GM18870 (cell line): ENCODE data around the gene KIF26A.

Experiments used
- ATAC-seq: cut with Tn5 transposase; IDR thresholded peaks from one replicate; pipeline ENCODE4 v1.9.1; 2021; ENCODE audit warnings: moderate library complexity; ENCODE audit not compliant: unreplicated experiment

The KIF26A gene

DNA sequence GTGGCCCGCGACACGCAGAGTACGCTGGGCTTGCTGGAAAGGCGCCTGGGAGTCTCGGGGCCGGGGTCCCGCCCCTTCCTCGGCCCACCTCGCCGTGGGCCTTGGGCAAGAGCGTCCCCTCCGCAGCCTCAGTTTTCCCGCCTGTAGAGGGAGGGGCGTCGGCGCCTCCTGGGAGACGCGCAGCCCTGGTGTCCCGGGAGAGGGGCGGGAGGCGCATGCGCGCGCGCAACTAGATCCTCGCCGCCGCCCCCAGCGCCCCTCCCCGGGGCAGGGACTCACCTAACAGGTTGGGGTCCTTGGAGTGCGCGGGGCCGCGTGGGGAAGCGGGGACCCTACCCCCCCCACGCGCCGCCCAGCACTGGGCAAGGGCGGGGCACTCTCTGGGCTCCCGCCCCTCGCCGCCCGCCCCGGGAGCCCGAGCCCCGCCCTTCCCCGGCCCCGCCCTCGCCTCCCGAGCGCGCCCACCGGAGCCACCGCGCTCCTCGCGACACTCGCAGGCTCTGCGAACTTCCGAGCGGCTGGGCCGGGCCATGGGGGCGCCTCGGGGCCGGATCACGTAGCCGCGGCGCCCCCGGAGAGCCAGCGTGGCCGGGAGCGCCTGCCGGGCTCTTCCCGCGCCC lies at the start of gene KIF26A:
Gene KIF26A, plus strand, starts transcription at position 490 of the 620 bp plus-strand sequence. CDS start 136 bp downstream, outside the sequence.
- ATAC-seq: no peak

DNA sequence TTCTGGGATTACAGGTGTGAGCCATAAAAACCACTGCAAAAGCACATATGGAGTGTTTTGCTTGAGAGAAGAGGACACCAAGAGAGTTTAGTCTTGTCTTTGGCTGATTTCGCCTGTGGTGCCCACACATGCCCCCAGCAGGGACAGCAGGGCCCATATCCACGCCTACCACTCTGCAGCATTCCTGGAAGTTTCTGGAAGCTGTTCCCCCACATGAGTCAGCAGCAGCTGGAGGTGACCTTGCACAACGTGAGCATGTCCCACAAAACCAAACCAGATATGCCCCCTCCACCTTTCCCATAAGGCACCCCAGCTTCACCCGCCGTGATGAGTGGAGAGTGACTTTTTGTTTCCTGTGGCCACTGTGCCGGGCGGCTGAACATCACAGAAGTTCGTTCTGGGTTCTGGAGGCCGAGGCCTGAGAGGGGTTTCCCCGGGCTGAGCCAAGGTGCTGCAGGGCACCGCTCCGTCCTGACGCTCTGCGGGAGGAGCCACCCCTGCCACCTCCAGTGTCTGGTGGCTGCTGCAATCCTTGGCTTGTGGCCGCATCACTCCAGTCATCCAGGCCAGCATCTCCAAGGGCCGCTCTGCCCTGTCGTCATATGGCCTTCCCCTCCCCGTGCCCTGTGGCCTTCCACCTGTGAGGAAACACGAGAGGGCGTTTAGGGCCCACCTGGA lies 48.2 kb upstream of the KIF26A start:
- no peak for ATAC-seq

DNA sequence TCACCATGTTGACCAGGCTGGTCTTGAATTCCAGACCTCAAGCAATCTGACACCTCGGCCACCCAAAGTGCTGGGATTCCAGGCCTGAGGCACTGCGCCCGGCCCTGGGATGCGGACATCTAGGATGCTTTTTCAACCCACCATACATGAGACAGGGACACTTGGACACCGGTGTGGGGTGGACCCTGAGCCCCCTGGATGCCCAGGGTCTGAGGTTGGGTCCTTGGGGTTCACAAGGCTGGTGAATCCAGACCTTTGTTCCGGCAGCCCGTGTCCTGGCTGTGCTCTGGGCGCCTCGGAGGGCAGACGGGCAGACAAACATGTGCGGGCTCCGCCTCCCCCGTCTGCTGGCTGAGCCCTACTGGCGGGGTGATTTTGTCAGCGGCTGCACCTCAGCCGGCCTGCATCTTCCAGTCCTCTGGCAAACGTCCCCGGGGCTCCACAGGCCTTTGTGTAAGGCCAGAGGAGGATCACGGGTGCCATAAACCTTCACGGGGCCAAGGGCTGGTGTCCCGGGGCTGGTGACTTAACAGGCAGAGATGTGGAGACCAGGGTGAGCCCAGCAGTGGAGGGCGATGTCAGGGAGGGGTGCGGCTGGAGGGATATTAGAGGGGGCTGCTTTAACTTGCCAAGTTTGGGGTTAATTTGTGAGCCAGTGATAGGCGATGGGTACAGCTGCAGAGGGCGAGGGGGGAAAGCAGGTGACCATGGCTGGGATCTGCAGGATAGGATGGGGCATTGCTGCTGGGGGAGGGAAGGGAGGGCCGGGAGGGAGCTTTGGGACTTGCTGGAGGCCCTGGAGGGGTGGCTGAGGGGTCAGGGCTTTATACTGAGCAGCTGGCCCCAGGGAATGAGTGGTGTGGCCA lies 47.1 kb upstream of the KIF26A start:
- no peak for ATAC-seq

DNA sequence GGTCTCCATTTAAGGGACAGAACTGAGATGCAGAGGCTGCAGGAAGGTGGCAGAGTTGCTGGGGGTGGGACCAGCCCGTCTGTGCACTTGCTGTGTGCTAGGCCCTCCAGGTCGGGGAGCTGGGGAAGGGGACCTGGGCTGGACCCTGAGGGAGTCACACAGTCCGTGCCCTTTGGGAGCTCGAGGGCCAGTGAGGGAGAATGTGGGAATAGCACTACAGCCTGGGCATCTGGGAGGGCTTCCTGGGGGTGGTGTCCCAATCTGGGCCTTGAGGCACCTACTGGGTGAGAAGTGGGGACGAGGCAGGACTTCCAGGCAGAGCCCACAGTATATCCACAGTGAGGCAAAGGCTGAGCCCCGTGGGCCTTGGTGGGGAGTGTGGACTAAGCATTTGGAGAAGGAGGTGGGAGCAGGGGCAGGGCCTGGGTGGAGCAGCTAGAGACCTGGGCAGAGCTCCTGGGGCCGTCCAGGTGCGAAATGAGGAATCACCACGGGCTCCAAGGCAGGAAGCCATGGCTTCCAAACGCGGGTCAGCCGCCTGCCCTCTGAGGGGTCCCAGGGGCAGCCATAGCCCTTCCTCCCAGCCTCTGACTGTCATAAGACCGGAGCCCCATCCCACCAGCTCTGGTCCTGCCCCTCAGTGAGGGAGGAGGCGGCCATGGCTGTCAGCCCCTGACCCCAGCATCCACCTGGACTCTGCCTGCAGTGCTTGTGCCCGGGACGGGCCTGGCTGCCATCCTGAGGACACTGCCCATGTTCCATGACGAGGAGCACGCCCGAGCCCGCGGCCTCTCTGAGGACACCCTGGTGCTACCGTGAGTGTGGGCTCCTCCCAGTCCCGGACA lies 46.2 kb upstream of the KIF26A start:
- ATAC-seq: no peak

DNA sequence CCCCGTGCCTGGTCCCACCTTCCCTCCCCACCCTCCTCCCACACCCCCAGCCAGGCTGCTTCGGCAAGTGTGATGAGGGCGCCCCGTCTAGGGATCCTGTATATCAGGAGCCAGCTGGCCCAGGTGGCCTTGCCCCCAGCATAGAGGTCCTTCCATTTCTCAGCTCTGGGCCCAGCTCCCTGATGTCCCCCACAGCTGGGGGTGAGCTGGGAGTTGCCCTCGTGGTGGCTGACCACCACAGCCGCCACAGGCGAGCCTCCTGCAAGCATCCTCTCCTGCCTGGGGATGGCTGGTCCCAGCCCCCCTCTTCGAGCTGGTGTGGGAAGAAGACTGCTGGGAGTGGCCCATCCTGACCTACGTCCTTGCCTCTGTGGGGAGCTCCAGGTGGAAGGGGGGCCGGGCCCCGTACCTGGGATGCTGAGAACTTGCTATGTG lies 45.4 kb upstream of the KIF26A start:
- no peak for ATAC-seq

DNA sequence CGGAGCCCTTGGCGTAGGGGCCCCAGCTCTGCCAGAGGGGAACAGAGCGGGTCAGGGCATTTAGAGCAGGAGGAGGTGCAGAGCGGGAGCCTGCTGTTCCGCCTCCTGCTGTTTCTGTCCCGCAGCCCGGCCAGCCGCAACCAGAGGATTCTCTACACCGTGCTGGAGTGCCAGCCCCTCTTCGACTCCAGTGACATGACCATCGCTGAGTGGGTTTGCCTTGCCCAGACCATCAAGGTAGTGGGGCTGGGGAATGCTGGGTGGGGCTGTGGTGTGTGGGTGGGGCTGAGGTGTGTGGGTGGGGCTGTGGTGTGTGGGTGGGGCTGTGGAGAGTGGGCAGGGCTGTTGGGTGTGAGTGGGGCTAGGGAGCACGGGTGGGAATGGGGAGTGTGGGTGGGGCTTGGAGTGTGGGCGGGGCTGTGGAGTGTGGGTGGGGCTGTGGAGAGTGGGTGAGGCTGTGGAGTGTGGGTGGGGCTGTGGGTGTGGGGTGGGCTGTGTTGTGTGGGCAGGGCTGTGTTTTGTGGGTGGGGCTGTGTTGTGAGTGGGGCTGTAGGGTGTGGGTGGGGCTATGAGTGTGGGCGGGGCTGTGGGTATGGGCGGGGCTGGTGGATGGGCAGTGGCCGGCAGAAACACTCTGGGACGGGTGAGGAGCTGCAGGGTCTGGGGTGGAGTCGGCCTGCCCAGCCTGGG lies 44.9 kb upstream of the KIF26A start:
- no peak for ATAC-seq

DNA sequence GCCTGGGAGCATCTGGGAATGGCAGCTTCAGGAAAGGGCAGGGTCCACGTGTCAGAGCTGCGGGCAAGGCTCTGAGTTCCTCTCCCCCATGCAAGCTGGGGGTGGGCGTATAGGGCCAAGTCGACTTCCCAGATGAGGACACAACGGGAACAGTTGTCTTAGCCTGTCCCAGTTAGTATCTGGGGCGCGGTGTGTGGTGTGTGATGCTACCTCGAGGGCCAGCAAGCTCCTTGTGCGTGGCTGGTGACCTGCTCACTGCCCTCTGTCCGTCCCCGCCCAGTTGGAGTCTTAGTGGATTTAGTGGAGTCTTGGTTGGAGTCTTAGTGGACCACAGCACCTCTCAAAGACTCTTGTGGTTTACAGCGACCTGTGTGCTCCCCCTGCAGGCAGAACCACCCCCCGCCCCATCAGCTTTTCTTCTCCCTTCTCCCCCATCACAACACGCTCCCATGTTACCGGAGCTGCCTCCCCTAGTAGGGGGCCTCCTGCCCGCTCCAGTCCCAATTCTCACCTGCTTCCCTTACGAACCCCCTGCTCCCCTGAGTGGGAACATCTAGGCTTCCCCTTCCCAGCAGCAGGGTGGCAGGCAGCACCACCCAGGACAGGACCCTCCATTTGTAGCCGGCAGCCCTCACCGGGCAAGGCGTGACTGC lies 44.2 kb upstream of the KIF26A start:
- ATAC-seq: no peak

DNA sequence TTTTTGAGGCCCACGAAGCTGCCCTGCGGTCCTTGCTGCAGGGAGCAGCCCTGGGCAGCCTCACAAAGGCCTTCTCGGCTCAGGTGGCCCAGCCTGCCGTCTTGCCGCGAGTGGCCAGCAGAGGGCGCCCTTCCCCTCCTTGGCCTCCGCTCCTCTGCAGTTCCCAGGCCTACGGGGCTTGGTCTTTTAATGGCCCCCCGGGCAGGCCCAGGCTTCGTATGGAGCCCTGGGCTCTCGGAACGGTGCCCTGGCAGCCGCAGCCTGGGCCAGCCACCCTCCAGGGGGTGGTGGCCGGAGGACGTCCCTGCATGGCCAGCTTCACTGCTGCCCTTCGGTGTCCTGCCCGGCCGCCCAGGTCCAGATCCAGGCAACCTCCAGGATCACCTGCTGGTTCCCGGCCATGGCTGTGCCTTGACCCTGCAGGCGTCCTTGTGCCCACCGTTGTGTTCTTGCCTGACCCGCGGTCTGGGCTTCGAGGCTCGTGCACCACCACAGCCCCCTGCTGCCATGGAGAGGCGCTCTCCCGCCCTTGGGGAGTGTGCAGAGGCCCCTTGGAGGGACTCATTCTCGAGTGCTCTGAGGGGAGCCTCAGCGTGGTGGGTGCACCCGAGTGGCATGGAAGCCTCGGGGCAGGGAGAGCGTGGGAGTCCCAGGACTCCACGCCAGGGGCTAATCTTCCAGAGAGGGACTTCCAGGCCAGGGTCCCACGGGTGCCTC lies 43.5 kb upstream of the KIF26A start:
- no peak for ATAC-seq

DNA sequence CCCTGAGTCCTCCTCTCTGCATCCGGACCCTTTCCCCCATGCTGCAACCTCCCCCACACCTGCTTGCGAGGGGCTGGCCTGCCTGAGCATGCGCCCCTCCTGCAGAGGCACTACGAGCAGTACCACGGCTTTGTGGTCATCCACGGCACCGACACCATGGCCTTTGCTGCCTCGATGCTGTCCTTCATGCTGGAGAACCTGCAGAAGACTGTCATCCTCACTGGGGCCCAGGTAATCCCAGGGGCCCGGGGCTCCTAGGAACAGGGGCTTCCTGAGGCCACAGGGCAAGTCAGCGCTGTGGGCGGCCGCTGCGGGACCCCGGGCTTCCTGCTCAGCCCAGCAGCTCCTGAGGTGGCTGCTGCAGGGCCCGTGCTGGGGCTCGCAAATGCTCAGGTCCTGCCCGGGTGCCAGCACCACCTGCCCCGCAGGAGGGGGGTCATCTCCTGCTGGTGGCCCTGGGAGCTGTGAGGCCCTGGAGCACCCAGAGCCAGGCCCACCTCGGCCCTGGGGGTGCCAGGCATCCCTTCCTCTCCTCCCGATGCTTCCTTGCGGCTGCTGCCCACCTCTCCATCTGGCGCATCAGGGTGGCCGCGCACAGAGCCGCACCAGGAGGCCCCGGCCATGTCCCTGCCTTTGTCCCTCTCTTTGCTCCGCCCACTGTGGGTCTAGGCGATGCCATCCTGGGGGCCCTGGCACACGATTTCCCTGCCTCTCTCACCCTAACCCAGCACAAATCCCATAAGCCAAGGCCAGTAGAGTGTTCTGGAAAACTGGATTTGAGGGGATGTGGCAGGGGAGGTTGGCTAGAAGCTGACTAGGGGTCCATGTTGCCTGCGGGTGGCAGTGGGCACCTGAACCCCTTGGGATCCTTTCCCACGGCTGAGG lies 42.7 kb upstream of the KIF26A start:
- ATAC-seq: no peak

DNA sequence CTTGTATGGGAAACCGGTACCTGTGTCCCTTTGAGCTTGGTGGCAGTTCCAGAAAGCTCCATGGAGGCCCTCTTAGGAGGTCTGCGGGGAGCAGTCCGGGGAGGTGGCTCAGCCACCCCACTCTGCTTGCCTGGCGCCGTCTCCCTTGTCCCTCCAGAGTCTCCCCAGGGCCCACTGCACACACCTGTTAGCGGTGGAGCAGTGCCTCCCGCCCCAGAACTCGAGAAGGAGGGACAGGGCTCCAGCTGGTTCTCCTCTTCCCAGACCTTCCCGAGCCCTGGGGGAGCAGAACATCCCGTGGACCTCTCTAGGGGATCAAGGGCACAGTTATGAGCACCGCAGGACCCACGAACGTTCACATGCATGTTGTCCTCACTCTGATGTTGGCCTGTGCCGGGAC lies 42.1 kb upstream of the KIF26A start:
- no peak for ATAC-seq

DNA sequence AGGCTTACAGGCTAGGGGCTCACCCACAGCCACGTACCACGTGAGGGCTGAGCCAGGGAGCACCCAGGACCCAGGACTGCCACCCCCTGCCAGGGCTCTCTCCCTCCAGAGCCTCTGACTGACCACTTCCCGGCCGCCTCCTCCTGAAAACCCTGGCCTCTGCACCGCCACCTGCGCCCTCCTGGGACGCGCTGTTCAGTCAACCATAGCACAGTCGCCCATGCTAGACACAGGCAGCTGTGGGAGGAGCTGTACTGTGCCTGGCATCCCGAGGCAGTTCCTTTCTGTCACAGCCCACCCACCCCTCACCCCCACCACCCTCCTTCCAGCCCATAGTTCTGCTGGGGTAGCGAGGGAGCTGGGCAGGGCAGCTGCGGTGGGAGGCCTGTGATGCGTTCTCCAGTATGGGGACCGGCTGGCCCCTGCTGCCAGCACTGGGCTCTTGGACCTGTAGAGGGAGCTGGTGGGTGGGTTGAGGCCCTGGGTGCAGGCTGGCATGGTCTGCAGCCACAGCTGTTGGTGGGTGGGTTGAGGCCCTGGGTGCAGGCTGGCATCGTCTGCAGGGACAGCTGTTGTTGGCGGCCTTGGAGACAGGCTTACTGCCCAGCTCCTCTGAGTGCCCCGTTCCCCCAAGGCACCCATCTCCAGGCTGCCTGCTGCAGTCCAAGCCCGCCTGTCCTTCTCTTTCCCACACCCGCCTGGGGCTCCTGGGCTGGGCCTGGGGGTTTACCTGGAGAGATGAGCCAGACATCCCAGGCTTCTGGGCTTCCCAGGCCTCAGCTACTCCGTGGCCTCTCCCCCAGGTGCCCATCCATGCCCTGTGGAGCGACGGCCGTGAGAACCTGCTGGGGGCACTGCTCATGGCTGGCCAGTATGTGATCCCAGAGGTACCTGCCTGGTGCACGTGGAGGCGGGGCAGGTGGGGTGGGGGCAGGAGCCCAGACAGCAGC lies 41.4 kb upstream of the KIF26A start:
- ATAC-seq: no peak

DNA sequence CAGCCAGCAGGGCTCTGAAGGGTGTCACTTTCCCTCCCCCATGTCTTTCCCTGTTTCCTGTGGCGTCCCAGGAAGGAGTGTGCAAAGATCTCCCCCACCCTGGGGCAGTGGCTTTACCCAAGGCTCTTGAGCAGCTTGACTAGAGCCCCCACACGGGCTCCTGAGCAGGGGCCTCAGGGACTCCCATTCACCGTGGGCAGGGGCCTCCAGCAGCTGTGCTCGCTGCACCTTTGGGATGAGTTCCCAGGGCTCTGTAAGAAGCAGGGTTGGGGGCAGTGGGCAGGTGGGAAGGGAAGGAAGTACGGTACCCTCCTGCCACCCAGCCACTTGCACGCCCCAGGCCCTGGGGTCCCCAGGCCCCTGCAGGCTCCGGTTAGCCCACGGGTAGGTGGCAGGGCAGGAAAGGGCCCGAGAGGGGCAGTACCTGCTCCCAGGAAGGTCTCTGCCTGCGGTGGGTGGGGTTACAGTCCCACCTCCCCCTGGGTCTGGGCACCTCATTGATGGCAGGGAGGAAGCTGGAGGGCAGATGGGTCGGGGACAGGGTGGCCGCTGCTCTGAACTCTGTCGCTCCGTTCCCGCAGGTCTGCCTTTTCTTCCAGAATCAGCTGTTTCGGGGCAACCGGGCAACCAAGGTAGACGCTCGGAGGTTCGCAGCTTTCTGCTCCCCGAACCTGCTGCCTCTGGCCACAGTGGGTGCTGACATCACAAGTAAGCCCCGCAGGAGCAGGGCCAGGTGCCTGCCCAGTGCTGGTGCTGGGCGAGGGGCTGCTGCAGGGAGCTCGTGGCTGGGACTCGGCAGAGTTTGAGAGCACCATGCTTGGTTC lies 39.9 kb upstream of the KIF26A start:
- no peak for ATAC-seq

DNA sequence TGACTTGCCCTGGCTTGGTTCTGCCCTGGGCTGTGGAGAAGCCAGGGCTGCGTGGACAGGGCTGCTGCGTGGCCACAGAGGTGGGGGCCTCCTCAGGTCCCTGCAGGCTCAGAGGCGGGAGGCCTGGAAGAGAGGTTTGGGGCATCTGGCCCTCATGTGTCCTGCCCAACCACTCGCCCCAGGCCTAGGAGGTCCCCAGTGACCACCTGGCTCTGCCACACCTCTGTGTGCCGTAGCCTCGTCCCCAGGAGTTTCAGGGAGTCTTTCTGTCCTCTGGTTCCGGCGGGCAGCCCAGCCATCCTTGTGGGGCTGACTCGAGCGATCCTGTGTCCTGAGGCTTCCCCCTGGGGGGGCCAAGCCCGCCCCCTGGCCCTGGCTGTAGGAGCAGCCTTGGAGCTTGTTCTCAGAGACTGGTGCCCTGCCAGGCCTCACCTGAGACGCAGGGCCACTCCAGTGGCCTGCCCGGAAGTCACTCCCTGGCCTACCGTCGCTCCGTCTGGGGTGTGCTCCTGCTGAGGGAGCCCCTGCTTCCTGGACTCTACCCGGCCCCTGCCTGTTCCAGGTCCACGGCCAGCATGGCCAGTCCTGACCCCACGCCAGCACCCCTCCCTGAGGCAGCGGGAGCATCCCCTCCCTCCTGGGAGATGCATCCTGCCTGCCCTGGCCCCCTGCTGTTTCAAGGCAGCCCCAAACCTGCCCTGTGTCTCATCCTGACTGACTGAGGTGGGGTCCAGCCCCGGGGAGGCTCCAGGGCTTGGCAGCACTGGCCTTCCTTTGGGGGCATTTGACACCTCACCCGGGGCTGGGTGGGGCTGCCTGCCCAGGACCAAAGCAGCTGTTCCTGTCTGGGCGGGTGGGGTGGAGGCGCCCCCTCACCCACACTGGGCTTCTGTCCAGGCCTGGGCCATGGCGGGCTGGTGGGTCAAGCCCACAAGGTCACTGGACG lies 39.0 kb upstream of the KIF26A start:
- no peak for ATAC-seq

DNA sequence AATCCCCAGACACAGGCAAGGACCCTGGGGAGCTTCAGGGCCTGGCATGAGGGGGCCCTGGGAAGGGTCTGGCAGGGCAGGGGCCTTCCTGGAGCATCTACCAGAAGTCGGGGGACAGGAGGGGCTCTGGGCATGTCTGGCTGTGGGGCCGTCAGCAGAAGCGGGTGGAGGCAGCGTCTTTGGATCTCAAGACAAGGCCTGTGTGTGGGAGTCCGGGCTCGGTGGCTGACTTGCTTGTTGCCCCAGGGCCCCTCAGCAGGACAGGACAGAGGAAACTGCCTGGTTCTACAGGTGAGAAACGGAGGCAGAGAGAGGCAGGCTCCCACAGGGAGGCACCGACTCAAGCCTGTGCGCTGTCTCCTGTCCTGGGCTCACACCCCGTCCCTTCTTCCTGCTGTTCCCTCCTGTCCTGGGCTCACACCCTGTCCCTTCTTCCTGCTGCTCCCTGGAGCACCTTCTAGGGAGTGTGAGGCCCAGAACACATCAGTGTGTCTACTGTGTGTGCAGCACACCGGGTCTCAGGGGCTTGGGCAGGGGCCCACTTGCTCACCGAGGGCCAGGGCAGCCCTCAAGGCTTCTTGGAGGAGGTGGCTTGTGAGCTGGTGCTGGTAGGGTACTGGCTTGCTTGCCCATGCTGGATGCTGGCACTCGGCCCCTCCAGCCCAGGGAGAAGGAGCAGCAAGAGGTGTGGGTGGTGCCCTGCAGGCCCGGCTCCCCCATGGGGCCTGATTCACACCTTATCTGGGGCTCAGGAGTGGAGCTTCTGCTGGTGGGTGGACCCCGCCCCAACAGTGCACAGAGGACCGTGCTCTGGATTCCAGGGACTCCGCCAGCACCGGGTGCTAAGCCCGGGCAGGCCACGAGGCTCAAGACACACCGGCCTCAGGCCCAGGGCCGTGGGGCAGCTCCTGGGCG lies 38.0 kb upstream of the KIF26A start:
- ATAC-seq: no peak
